ENCODE data around the gene CES2. TPM values are rescaled to one million over a fixed set of nuclear protein-coding genes. Genes with fewer than 3 reads are reported as not detected.

The CES2 gene
- total RNA-seq, 1 experiment from 2014 or later = 65.7 TPM

GRCh38 chr16:66964049-66964448 lies 28.7 kb downstream of the CES2 start:
- no peak for DNase-seq (ENCODE audit: unreplicated experiment)
- peaks cover 9% of the 10 kb centered on the region for H3K4me1 Mint-ChIP-seq (ENCODE audit: insufficient read depth, unreplicated experiment)
- H3K27ac Mint-ChIP-seq (ENCODE audit: low read depth, unreplicated experiment) = no peak overlapping the region
- H3K9me3 Mint-ChIP-seq (ENCODE audit: unreplicated experiment) = no peaks in the 10 kb centered on the region
- intact Hi-C loops (cut with micrococcal nuclease) = no loop called here
- ChIA-PET POLR2A (no interaction called here), CTCF (interaction anchor here (1.2 to 2.3 kb wide), 4 partner anchors 9 to 14 kb away, joined by 3 to 13 read pairs (median 6); no protein-coding TSS in a partner anchor)
- TF ChIP-seq, protein P1, sequence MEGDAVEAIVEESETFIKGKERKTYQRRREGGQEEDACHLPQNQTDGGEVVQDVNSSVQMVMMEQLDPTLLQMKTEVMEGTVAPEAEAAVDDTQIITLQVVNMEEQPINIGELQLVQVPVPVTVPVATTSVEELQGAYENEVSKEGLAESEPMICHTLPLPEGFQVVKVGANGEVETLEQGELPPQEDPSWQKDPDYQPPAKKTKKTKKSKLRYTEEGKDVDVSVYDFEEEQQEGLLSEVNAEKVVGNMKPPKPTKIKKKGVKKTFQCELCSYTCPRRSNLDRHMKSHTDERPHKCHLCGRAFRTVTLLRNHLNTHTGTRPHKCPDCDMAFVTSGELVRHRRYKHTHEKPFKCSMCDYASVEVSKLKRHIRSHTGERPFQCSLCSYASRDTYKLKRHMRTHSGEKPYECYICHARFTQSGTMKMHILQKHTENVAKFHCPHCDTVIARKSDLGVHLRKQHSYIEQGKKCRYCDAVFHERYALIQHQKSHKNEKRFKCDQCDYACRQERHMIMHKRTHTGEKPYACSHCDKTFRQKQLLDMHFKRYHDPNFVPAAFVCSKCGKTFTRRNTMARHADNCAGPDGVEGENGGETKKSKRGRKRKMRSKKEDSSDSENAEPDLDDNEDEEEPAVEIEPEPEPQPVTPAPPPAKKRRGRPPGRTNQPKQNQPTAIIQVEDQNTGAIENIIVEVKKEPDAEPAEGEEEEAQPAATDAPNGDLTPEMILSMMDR (IDR thresholded peaks at IDR 0.05; ENCODE audit: unreplicated experiment) = no peak
- H3K4me3 Mint-ChIP-seq (ENCODE audit: unreplicated experiment) = no peak overlapping the region
- no peaks in the 10 kb centered on the region for H3K36me3 Mint-ChIP-seq (ENCODE audit: insufficient read depth, unreplicated experiment)
- peaks cover 11% of the 10 kb centered on the region for H3K27me3 Mint-ChIP-seq (ENCODE audit: insufficient read depth, unreplicated experiment)
- no TSS peak for BruUV-seq (replicated peaks)

DNA sequence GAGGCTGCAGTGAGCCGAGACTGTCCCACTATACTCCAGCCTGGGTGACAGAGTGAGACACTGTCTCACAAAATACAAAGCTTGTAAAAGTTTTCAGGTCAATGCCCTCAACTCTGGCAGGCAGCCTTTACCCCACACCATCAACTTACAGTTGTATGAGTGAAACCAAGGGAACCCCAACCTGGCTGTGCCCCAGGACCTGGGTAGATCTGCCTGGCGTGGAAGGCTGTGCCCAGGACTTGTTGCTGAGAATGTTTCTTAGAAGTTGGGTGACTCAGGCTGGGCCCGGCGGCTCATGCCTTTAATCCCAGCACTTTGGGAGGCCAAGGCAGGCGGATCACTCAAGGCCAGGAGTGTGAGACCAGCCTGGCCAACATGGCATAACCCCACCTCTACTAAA lies 33.5 kb downstream of the CES2 start:
- Mint-ChIP-seq H3K4me3 (ENCODE audit: unreplicated experiment) (no peak overlapping the region), H3K27me3 (ENCODE audit: insufficient read depth, unreplicated experiment) (peaks cover 11% of the 10 kb centered on the region), H3K4me1 (ENCODE audit: insufficient read depth, unreplicated experiment) (peaks cover 5% of the 10 kb centered on the region), H3K9me3 (ENCODE audit: unreplicated experiment) (no peaks in the 10 kb centered on the region), H3K27ac (ENCODE audit: low read depth, unreplicated experiment) (no peak overlapping the region), H3K36me3 (ENCODE audit: insufficient read depth, unreplicated experiment) (no peaks in the 10 kb centered on the region)
- ChIA-PET CTCF (interaction anchor here (0.6 to 1.6 kb wide), 4 partner anchors 14 to 378 kb away, joined by 3 to 7 read pairs (median 3); no protein-coding TSS in a partner anchor), POLR2A (no interaction called here)
- TF ChIP-seq, protein P1 (IDR thresholded peaks at IDR 0.05; ENCODE audit: unreplicated experiment) = no peak
- no TSS peak for BruUV-seq (replicated peaks)
- DNase-seq (ENCODE audit: unreplicated experiment) = no peak
- intact Hi-C loops (cut with micrococcal nuclease) = no loop called here

DNA sequence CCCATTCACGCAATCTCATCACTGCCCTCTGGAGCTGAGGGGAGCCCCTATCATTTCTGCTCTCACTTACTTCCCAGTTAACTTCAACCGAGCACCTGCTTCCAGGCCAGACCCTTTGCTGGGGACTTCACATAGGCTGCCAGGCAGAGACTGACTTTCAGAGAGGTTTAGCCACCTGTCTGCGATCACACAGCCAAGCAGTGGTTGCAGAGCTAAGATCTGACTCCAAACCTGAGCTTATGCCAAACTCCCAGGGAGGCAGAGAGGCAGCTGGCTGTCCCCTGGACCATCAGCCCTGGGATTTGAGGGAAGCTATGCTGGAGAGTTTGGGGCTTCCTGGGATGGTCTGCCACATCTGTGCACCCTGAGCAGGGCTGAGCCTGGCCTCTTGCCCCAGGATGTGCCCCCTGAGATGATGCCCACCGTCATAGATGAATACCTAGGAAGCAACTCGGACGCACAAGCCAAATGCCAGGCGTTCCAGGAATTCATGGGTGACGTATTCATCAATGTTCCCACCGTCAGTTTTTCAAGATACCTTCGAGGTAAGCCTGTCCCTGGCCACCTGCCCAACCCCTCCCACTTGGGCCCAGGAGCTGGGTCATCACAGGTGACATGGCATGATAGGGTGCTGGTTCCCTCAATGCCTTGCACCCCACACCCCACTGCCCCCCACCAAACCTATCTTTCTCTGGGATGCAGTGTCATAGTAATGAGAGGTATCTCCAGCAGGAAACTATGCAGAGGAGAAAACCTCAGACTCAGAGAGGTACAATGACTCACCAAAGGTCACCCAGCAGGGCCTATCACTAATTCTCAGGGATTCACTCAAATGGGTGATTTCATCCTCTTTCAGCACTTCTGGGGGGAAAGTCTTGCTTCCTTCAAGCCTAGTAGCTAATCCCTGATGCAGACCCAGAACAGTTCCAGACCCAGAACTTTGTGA lies 35.7 kb downstream of the CES2 start:
- POLR2A ChIA-PET = interaction anchor here (1.6 kb wide), 1 partner anchor 10 kb away, joined by 3 read pairs; the partner anchor contains the start of gene CES3
- CTCF ChIA-PET = interaction anchor here (0.6 to 1.9 kb wide), 8 partner anchors 10 to 228 kb away, joined by 3 to 12 read pairs (median 3); partner anchors contain the start of genes CES3 and ELMO3
- no peaks in the 10 kb centered on the region for H3K27me3 Mint-ChIP-seq (ENCODE audit: insufficient read depth, unreplicated experiment)

DNA sequence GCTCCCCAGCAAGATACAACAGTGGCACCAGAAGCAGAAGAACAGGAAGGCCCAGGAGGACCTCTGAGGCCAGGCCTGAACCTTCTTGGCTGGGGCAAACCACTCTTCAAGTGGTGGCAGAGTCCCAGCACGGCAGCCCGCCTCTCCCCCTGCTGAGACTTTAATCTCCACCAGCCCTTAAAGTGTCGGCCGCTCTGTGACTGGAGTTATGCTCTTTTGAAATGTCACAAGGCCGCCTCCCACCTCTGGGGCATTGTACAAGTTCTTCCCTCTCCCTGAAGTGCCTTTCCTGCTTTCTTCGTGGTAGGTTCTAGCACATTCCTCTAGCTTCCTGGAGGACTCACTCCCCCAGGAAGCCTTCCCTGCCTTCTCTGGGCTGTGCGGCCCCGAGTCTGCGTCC lies 37.7 kb downstream of the CES2 start:
- Mint-ChIP-seq H3K27ac (ENCODE audit: low read depth, unreplicated experiment) (no peak overlapping the region), H3K4me1 (ENCODE audit: insufficient read depth, unreplicated experiment) (peaks cover 5% of the 10 kb centered on the region), H3K36me3 (ENCODE audit: insufficient read depth, unreplicated experiment) (no peaks in the 10 kb centered on the region), H3K9me3 (ENCODE audit: unreplicated experiment) (no peaks in the 10 kb centered on the region), H3K4me3 (ENCODE audit: unreplicated experiment) (no peak overlapping the region), H3K27me3 (ENCODE audit: insufficient read depth, unreplicated experiment) (no peaks in the 10 kb centered on the region)
- intact Hi-C loops (cut with micrococcal nuclease) = no loop called here
- TF ChIP-seq, protein P1 (IDR thresholded peaks at IDR 0.05; ENCODE audit: unreplicated experiment) = no peak
- no peak for DNase-seq (ENCODE audit: unreplicated experiment)
- BruUV-seq (replicated peaks) = no TSS peak
- POLR2A ChIA-PET = interaction anchor here (0.6 kb wide), 1 partner anchor 82 kb away, joined by 3 read pairs; no protein-coding TSS in a partner anchor
- CTCF ChIA-PET = interaction anchor here (0.6 to 2.0 kb wide), 6 partner anchors 10 to 225 kb away, joined by 3 to 11 read pairs (median 4); partner anchors contain the start of gene CES3

More for the DNA sequence above, 35.7 kb downstream of the CES2 start:
- H3K4me1 Mint-ChIP-seq (ENCODE audit: insufficient read depth, unreplicated experiment) = no peaks in the 10 kb centered on the region
- no TSS peak for BruUV-seq (replicated peaks)
- TF ChIP-seq, protein P1 (IDR thresholded peaks at IDR 0.05; ENCODE audit: unreplicated experiment) = no peak
- intact Hi-C loops (cut with micrococcal nuclease) = no loop called here
- no peak overlapping the region for H3K27ac Mint-ChIP-seq (ENCODE audit: low read depth, unreplicated experiment)
- H3K36me3 Mint-ChIP-seq (ENCODE audit: insufficient read depth, unreplicated experiment) = no peaks in the 10 kb centered on the region
- no peaks in the 10 kb centered on the region for H3K9me3 Mint-ChIP-seq (ENCODE audit: unreplicated experiment)
- H3K4me3 Mint-ChIP-seq (ENCODE audit: unreplicated experiment) = no peak overlapping the region
- peak; percentile 30 for DNase-seq (ENCODE audit: unreplicated experiment)
